Measurements from ENCODE around the gene MGMT.

- TF ChIP-seq, protein P1, sequence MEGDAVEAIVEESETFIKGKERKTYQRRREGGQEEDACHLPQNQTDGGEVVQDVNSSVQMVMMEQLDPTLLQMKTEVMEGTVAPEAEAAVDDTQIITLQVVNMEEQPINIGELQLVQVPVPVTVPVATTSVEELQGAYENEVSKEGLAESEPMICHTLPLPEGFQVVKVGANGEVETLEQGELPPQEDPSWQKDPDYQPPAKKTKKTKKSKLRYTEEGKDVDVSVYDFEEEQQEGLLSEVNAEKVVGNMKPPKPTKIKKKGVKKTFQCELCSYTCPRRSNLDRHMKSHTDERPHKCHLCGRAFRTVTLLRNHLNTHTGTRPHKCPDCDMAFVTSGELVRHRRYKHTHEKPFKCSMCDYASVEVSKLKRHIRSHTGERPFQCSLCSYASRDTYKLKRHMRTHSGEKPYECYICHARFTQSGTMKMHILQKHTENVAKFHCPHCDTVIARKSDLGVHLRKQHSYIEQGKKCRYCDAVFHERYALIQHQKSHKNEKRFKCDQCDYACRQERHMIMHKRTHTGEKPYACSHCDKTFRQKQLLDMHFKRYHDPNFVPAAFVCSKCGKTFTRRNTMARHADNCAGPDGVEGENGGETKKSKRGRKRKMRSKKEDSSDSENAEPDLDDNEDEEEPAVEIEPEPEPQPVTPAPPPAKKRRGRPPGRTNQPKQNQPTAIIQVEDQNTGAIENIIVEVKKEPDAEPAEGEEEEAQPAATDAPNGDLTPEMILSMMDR (IDR thresholded peaks at IDR 0.05; ENCODE audit: low read length): no peak
- no peak for TF ChIP-seq EZH2 (IDR thresholded peaks at IDR 0.05; ENCODE audit: borderline replicate concordance, low read length)
Observed at GRCh38 chr10:129523031-129523722, 56.1 kb downstream of the MGMT start.

Measured in OCI-LY1 (cell line).